Lung (tissue), 12 donors: ENCODE measurements around the gene MSANTD2. TPM values are rescaled to one million over a fixed set of nuclear protein-coding genes. Genes with fewer than 3 reads are reported as not detected.

Experiments used
- ATAC-seq: fragments of 200-7000 bp; cut with Tn5 transposase; one replicate; pipeline ENCODE4 v1.9.1; 2020; ENCODE audit warnings: moderate number of reproducible peaks; ENCODE audit not compliant: insufficient read depth, low FRiP score
- DNase-seq, 3 donors: peaks; one replicate each; pipeline ENCODE4 v3.0.0-alpha.2; 2013 to 2017
- H3K27ac ChIP-seq, 2 donors: one replicate each; pipeline ENCODE4 v1.5.1; 2013; ENCODE audit warnings: mild to moderate bottlenecking in 2 of 2, moderate library complexity in 2 of 2, control low read depth in 1 of 2, inconsistent platforms in 1 of 2, low read depth in 1 of 2, low read length in 1 of 2
- H3K27me3 ChIP-seq, 3 donors: one replicate each; pipeline ENCODE4 v1.5.1; 2013; ENCODE audit warnings: low read length in 2 of 3; ENCODE audit not compliant: control insufficient read depth in 3 of 3, insufficient read depth in 3 of 3
- H3K36me3 ChIP-seq, 4 donors: one replicate each; pipeline ENCODE4 v1.5.1; 2013; ENCODE audit warnings: low read length in 4 of 4, mild to moderate bottlenecking in 1 of 4, moderate library complexity in 1 of 4; ENCODE audit not compliant: control insufficient read depth in 4 of 4, insufficient read depth in 4 of 4
- H3K4me1 ChIP-seq, 5 donors: one replicate each; pipeline ENCODE4 v1.5.1; 2013; ENCODE audit warnings: low read length in 5 of 5, mild to moderate bottlenecking in 2 of 5, moderate library complexity in 1 of 5; ENCODE audit not compliant: control insufficient read depth in 5 of 5, insufficient read depth in 5 of 5
- H3K4me3 ChIP-seq: one replicate; pipeline ENCODE4 v1.5.1; 2013; ENCODE audit warnings: mild to moderate bottlenecking, control low read depth, moderate library complexity
- H3K9ac ChIP-seq, 2 donors: one replicate each; pipeline ENCODE4 v1.5.1; 2013; ENCODE audit warnings: low read length in 2 of 2, control low read depth in 1 of 2; ENCODE audit not compliant: insufficient read depth in 1 of 2
- H3K9me3 ChIP-seq, 4 donors: one replicate each; pipeline ENCODE4 v1.5.1; 2013; ENCODE audit warnings: low read length in 3 of 4, mild to moderate bottlenecking in 1 of 4, moderate library complexity in 1 of 4; ENCODE audit not compliant: control insufficient read depth in 4 of 4, insufficient read depth in 3 of 4
- CTCF ChIP-seq: IDR thresholded peaks from 2 replicates; pipeline ENCODE4 v1.5.1; 2012; ENCODE audit warnings: mild to moderate bottlenecking; ENCODE audit errors: control extremely low read depth, extremely low read depth
- WGBS, 2 donors: extraction: QIAGEN DNeasy Blood & Tissue Kit; methylation state at CpG; one replicate each; pipeline ENCODE4 v1.1.7; 2013; 5-methylcytosine and 5-hydroxymethylcytosine counted together
- polyA plus RNA-seq, 2 donors: library from polyadenylated mRNA; stranded (reverse); fragments of 200-250 nt; gene quantifications; one replicate each; pipeline ENCODE4 v1.2.1, GENCODE V29; 2013
- total RNA-seq, 2 donors: library from RNA; depleted of rRNA in 1 of 2; stranded (reverse); fragments of >200 nt in 1 of 2; gene quantifications; one replicate each; pipeline ENCODE4 v1.2.1, GENCODE V29; 2014 to 2021
- donor health status: control.
- donor health status: control.
- donor health status: Bipolar disorder and iron deficiency.
- donor health status: healthy.
- donor health status: DM: yes; HTN: yes; CAD: no.

MSANTD2 gene
- total and polyA plus RNA-seq, 4 donors: 3.9 to 33.6 (median 15.7) TPM

GRCh38 chr11:124784051-124784450, 16.2 kb downstream of the MSANTD2 start:
- Histone ChIP-seq H3K27ac (no peak overlapping the region), H3K27me3 (no peaks in the 10 kb centered on the region), H3K4me3 (no peak overlapping the region), H3K4me1 (no peaks in the 10 kb centered on the region), H3K36me3 (peaks cover 0 to 2% (median 0%) of the 10 kb centered on the region in 4 donors), H3K9me3 (no peaks in the 10 kb centered on the region), H3K9ac (no peak overlapping the region)
- DNase-seq: no peak
- WGBS, 2 donors: 97 to 98% methylated on average over 2 of the region's 2 CpGs
- TF ChIP-seq CTCF: no peak
- ATAC-seq: no peak

DNA sequence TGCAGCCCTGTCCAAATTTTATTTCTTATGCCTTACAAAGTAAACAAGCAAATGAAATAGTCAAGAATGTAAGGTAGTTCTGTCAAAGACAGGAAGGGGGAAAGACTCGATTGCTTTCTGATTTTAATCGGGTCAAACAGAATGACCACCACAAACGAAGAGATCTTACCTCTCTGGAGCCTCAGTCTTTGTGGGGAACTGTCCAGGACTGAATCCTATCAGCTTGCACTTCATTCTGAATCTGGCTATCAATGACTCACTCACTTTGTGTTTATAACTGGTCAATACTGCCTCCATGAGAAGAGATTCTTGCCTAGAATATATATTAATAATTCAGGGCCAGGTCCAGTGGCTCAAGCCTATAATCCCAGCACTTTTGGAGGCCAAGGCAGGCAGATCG, 17.2 kb downstream of the MSANTD2 start:
- Histone ChIP-seq H3K27me3 (no peaks in the 10 kb centered on the region), H3K27ac (no peak overlapping the region), H3K9ac (no peak overlapping the region), H3K36me3 (peaks cover 0 to 4% (median 3%) of the 10 kb centered on the region in 4 donors), H3K4me3 (no peak overlapping the region), H3K9me3 (no peaks in the 10 kb centered on the region), H3K4me1 (no peaks in the 10 kb centered on the region)
- DNase-seq (no peak), ATAC-seq (no peak)
- WGBS, 2 donors: 91 to 93% methylated on average over 4 of the region's 4 CpGs
- no peak for TF ChIP-seq CTCF

GRCh38 chr11:124779568-124779967, 20.6 kb downstream of the MSANTD2 start:
- Histone ChIP-seq H3K9ac (no peak overlapping the region), H3K27ac (no peak overlapping the region), H3K4me1 (no peaks in the 10 kb centered on the region), H3K9me3 (no peaks in the 10 kb centered on the region), H3K27me3 (no peaks in the 10 kb centered on the region), H3K36me3 (peaks cover 2 to 4% (median 4%) of the 10 kb centered on the region in 4 donors), H3K4me3 (no peak overlapping the region)
- TF ChIP-seq CTCF: no peak
- no peak for ATAC-seq
- no peak for DNase-seq
- 85% methylated on average over 1 of the region's 1 CpG for WGBS, 2 donors

DNA sequence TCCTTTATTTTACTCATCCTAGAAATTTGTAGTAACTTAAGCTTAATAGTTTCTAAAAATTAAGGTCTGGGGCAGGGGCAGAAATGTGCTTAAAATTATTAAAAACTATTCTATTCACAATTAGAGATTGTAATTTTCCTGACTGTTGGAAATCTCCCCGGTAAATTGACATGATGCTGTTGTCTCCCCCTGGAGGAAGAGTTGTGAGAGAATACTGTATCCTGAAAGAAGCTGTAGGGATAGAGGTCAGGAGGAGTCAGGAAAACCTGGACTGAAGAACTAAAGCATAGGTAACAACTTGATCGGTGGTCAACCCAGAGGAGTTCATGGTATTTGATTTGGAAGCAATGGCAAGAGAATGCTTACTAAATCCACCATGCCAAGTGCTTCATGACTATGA, 21.9 kb downstream of the MSANTD2 start:
- WGBS, 2 donors: 86 to 88% methylated on average over 2 of the region's 2 CpGs
- no peaks in the 10 kb centered on the region for H3K4me1 ChIP-seq
- H3K4me3 ChIP-seq: no peak overlapping the region
- no peaks in the 10 kb centered on the region for H3K27me3 ChIP-seq
- no peak overlapping the region for H3K27ac ChIP-seq
- no peak for TF ChIP-seq CTCF
- DNase-seq (no peak), ATAC-seq (no peak)
- peaks cover 2 to 4% (median 4%) of the 10 kb centered on the region in 4 donors for H3K36me3 ChIP-seq
- no peak overlapping the region for H3K9ac ChIP-seq
- no peaks in the 10 kb centered on the region for H3K9me3 ChIP-seq
